H1 (cell line): ENCODE data around the gene NT5C. TPM values are rescaled to one million over a fixed set of nuclear protein-coding genes. Genes with fewer than 3 reads are reported as not detected.

Source experiments
- BACH1 ChIP-seq: IDR thresholded peaks from 2 replicates; pipeline ENCODE4 v1.6.1; 2012; ENCODE audit warnings: low read length, improper control_type of control experiment
- CEBPB ChIP-seq: IDR thresholded peaks from 2 replicates; pipeline ENCODE4 v1.6.1; 2012; ENCODE audit warnings: low read depth, low read length
- CHD2 ChIP-seq: IDR thresholded peaks from 2 replicates; pipeline ENCODE4 v1.6.1; 2012; ENCODE audit warnings: low read length, improper control_type of control experiment
- EGR1 ChIP-seq: IDR thresholded peaks from 2 replicates; pipeline ENCODE4 v1.6.1; 2011; ENCODE audit warnings: low read depth, low read length, borderline replicate concordance
- HDAC6 ChIP-seq: IDR thresholded peaks from one replicate; pipeline ENCODE4 v1.7.1; 2012; ENCODE audit warnings: low read depth, mild to moderate bottlenecking, inconsistent platforms, low read length, moderate library complexity
- POU5F1 ChIP-seq: IDR thresholded peaks from 2 replicates; pipeline ENCODE4 v1.6.1; 2011; ENCODE audit warnings: low read depth, mild to moderate bottlenecking, low read length, moderate library complexity
- SIN3A ChIP-seq, 2 experiments: IDR thresholded peaks in 1 of 2; conservative IDR thresholded peaks in 1 of 2; 2 replicates each; pipeline ENCODE4 v1.6.1; 2011 to 2012; ENCODE audit warnings: low read length in 2 of 2, improper control_type of control experiment in 1 of 2, low read depth in 1 of 2, mild to moderate bottlenecking in 1 of 2
- SP2 ChIP-seq: IDR thresholded peaks from 2 replicates; pipeline ENCODE4 v1.6.1; 2012; ENCODE audit warnings: mild to moderate bottlenecking, low read length, inconsistent platforms
- TAF1 ChIP-seq: IDR thresholded peaks from 2 replicates; pipeline ENCODE4 v1.6.1; 2011; ENCODE audit warnings: mild to moderate bottlenecking, low read depth, low read length
- TAF7 ChIP-seq: optimal IDR thresholded peaks from 2 replicates; pipeline ENCODE3; 2011; ENCODE audit warnings: low read depth, mild to moderate bottlenecking, inconsistent platforms, low read length, moderate library complexity, borderline replicate concordance
- TEAD4 ChIP-seq: IDR thresholded peaks from 2 replicates; pipeline ENCODE4 v1.6.1; 2012; ENCODE audit warnings: low read depth, low read length, inconsistent platforms, mixed read lengths
- polyA plus RNA-seq, 7 experiments: library from polyadenylated mRNA; depleted of rRNA in 3 of 7; stranded (reverse) in 5 of 7; unstranded in 2 of 7; fragments of >200 nt in 5 of 7; fragments of 200-250 nt in 2 of 7; gene quantifications; 1 replicate in 5 of 7; 2 replicates in 1 of 7; 4 replicates in 1 of 7; pipeline versions ENCODE4 v1.2.1 to v1.2.3, GENCODE V29; 2011 to 2013; ENCODE audit warnings: missing spikeins in 2 of 7, mixed read lengths in 2 of 7
- total RNA-seq: library from RNA; stranded (reverse); fragmentation: NEBNext Ultra II Directional; extraction: Animal tissue kit (Norgen Biotek cat#: 25700); gene quantifications from 2 replicates; pipeline ENCODE4 v1.2.1, GENCODE V29; 2021
- TF ChIP-seq, protein P1 (sequence below): IDR thresholded peaks from 2 replicates; pipeline ENCODE4 v1.6.1; 2012; ENCODE audit warnings: inconsistent platforms

NT5C gene
- total and polyA plus RNA-seq, 2 of the 8 experiments (the other 6 are each of a cell fraction or from before 2014, with no cell fraction given) = 52.1 to 66.4 TPM

DNA sequence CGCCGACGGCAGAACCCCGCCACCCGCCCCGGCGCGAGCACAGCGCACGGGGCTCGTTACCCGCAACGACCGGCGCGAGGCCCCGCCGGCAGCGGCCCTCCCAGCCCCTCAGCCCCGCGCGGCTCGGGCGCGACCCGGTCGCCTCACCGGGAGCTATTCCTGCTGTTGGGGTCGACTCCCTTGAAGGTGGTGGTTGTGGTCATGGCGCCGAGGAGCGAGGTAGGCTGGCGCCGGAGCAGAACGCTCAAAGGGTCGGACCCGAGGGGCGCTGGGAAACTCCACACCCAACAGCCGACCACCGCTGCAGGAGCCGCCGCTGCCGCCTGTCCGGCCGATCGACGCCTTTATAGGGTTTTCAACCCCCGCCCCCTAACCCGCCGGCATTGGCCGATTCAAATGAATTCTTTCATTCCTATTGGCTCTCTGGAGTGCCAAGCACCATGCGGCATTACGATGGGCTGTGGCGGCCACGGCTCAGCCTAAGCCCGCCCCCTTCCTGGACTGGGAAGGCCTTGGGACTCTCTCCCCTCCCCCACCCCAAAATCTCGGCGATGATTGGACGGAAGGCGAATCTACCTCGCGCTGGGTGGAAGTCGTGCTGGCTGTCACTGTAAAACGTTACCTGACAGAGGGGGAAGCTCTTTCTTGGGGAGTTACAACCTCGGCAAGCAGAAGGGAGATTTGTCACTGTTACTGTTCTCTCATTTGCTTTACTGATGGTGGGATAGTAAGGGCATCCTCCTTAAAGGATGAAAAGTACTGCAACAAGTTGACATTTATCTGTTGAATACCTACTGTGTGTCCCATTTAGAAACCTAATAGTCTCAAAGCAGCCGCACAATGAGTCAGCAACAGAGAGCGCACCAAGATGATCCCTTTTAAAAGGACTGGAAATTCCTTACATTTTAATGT, 22.9 kb upstream of the NT5C start, which contains the start of gene JPT1 (continued):
- TF ChIP-seq HDAC6 (peak; percentile 32), SIN3A (conservative IDR thresholded peaks at IDR 0.05 in 1 of 2, IDR thresholded peaks at IDR 0.05 in 1 of 2; ENCODE audit: low read depth in 1 of 2, low read length in 2 of 2) (peak; percentile 97 to 99; a peak in 3 of 4 replicates), CHD2 (peak; percentile 88), EGR1 (peak; percentile 23; the same call in 1 of the 2 replicates), TAF7 (peak; percentile 95), CEBPB (no peak), BACH1 (0 out of 2 replicates have a peak, but pooled peaks have one; percentile 26), TAF1 (peak; percentile 99), POU5F1 (no peak), TEAD4 (no peak), SP2 (peak; percentile 82)
- TF ChIP-seq, protein P1, sequence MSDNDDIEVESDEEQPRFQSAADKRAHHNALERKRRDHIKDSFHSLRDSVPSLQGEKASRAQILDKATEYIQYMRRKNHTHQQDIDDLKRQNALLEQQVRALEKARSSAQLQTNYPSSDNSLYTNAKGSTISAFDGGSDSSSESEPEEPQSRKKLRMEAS = peak; percentile 73
